GM19328 (cell line): Measurements from ENCODE around the gene COG5.

Source experiments
- ATAC-seq: cut with Tn5 transposase; IDR thresholded peaks from one replicate; pipeline ENCODE4 v1.9.1; 2021; ENCODE audit warnings: mild to moderate bottlenecking, moderate library complexity; ENCODE audit not compliant: unreplicated experiment

COG5 gene

DNA sequence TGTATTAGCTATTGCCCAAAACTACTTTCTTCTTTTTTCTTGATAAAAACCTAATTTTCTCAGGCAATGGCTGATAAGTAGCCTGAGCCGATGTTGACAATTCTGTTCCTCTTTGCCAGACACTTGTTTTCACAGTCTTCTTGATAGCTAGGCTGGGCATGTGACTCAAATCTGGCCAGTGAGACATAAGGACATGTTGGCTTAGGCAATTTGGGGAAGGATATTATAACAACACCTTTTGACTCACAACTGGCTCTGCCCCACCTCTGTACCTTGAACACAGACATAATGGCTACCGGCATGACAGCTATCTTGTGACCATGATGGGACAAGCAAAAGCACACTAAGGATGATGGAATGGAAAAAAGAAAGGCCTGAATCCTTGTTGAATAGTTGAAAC is 166.7 kb downstream of the COG5 start:
- no peak for ATAC-seq

DNA sequence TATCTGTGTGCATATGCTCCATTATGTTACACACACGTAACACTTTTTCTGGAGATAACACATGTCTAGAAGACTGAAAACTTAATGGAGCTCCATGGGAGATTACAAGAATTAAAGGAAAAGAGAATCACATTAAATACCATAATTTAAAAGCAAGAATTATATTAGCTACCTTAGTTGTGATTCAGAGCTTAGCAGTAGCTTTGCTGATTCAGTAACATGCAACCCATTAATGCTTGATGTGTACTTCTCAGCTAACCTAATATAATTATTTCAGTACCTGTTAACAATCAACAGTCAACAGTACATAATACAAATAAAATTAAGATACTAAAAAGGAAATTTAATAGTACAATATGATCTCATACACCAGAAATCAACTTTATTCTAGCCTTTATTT is 167.6 kb downstream of the COG5 start:
- no peak for ATAC-seq

DNA sequence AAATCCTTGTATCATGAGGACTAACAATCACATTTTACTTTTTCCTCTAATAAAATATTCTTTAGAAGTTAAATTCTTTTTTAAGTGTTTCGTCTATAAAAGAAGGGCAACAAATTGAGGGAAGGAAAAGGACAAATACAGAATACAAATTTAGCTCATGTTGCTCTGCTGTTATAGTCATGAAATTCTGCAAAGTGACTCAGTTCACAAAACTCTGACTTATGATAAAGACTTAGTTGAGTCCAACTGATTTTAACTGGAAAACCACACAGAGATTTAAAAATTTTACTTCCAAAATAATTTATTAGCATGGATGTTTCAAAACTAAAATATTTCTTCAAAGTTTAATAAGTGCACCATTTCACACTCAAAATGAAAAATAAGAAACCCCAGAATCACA is 168.9 kb downstream of the COG5 start:
- no peak for ATAC-seq

DNA sequence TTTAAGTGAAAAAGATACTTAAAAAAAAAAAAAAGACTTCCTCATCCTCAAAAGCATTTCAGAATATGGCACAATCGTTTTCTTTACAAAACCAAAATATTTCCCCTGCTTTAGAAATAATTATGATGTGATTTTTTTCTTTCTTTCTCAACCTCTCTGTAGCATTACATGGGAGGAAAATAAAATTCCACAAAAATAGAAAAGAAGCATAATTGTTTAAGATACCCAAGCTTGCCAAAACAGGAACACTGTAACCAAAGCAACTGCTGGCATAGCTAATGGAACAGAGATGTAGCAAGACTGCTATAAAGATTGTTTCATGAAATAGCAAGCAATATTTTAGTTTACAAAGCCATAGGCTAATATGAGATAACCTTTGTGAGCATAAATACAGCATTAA is 169.4 kb downstream of the COG5 start:
- no peak for ATAC-seq

DNA sequence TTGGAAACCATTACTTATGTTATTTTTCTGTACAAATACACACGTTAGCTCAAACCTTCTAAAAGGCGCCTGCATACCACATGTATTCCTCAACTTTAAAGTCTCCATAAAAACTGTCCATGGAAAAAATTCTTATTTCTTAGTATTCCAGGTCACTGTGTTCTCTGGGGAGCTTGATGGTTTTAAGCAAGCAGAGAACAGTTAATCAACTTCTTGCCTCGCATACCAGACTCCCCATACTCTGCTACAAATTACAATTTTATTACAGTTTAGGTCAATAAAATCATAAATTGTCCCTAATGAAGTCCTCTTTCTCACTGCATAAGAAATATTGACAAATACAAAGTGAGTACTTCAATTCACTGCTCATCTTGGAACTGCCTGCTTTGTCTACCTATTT is 170.9 kb downstream of the COG5 start:
- ATAC-seq: no peak

DNA sequence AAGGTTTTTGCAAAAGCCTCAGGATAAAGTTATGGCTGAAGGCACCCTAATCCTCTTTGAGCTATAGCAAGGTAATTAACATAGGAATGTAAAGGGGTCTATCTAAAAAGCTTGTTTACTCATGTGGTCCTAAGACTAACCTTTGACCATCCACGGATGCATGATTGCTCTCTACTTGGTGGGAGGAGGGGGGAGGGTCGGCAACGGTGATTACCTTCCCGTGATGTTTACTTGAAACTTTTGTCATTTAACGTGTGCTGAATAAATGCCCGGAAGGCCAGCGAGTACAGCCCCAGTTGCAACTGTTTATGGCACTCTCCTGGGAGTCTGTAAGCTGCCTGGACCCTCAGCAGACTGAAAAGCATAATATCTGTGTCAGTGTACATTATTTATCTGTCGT is 172.8 kb downstream of the COG5 start:
- no peak for ATAC-seq

DNA sequence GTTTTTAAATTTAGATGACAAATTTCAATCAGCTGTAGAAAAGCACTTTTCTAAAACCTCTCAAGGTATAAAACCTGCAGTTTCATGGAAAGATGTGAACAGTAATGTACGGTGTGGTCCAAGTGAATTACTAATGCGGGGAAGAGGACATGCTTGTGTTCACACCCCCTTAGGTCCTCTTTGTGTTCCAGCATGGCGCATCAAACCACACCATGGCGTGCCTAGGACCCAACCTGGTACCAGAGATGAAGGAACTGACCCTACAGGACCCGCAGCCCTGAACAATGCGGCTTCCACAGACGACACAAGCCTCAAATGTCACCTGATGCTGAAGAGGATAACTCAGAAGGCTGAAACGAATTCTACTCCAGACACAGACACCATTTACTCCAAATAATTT is 175.1 kb downstream of the COG5 start:
- ATAC-seq: no peak

DNA sequence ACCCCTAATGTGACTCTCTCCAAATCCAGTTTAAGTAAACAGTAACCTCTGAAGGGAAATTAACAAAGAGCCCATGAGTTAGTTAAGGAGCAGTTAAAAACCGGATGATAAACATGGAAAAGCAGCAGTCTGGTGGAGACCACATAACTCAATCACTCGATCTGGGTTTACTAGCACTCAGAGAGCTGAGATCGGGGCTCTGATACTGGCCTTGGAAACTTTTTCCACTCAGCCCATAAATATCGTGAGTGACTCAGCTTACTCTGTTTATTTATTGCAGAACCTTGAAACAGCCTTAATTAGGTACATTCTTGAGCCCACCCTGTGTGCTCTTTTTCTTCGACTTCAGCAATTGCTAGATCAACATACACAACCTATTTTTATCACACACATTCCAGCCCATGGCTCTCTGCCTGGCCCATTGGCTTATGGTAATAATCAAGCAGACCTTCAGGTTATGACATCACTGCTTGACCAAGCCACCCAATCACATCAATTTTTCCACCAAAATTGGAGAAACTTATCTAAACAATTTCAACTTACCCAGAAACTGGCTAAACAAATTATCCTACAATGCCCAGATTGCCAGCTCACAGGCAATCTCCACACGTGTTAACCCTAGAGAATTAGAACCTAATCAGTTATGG is 176.0 kb downstream of the COG5 start:
- no peak for ATAC-seq

DNA sequence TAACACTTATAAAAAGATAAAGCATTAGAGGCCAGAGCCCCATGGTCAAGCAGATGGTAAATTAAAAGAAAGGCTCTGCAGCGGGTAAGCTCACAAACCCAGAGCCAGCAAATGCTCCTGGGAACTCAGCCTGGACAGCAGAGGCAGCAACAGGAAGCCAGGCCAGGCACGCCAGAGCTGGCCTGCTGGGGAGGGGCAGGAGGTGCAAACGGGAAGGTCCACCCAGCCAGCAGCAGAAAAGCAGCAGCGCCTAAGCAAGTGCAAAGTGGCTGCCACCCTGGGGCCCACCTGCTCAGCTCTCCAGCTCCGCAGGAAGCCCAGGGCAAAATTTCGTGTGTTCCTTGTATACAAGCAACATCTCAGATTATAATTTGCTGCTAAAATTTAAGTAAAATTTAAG is 176.6 kb downstream of the COG5 start:
- ATAC-seq: no peak

DNA sequence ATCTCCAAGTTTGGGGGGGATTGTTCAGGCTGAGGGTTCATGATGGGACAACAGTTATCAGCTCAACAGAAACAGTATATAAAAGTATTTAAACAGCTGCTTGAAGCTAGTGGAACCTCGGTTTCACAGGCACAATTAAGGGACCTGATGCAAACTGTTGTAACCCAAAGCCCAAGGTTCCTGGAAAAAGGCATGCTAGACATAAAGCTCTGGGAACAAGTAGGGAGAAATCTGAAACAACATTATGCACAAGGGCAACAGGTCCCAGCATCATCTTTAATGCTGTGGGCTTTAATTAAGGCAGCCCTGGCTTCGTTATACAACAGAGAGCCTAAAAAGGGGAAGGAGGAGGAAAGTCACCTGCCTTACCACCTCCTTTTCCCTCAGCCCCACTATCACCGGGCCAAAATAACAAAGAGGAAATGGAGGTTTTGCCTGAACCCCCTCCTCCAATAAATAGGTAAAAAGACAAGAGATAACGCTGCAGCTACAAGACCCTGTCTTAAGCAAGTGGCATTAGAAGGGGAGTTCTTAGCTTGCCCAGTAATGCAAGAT is 177.1 kb downstream of the COG5 start:
- no peak for ATAC-seq

DNA sequence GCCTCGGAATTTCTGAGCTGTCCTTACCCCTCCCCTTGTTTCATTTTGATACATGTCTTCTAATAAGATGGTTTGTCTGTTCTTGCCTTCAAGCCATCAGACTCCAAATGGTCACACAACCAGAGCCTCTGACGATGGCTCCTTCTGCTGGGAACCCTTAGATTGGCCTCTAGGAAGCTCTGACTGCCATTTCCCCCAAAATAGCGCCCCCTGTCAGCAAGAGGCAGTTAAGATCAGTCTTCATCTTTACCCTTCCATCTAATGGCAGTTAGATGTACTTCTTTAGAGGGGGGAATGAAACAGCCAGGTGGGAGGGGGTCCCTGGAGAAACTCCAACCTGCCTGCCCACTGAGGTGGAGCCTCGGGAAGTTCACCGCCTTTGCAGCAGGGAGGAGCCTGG is 179.7 kb downstream of the COG5 start:
- ATAC-seq: no peak

DNA sequence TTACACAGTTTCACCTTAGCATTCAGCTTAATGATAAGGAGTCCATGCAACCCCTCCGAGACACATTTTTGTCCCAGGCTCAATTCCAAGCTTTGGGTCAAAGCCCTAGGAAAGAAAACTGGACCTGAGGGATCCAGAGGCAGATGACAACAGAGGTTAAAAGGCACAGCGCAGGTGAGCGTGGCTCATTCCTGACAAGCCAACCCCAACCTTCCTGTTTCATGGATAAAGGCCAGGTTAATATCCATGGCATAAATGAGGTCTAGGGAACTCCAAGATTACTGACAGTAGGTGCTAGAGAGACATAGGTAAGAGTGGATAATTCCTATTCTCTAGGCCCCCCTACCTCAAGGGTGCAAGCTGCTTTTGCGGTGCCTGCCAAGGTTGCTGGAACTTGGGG is 180.5 kb downstream of the COG5 start:
- no peak for ATAC-seq

DNA sequence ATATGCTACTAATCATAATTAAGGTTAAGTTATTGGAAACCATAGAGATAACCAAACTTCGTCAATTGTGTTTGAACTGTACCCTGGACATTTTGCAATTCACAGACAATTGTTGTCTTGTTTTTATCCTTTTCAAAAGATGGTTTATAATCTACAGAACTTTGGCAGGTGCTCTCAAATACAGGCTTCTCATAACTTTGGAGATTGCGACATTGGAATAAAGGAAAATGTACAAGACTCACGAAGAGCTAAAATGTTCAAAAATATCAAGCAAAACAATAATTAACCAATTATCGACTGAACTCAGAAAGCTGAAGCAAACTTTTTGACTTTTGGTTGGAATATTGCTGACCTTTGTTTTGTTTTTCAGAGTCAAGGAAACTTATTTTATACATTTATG is 182.3 kb downstream of the COG5 start:
- ATAC-seq: no peak

DNA sequence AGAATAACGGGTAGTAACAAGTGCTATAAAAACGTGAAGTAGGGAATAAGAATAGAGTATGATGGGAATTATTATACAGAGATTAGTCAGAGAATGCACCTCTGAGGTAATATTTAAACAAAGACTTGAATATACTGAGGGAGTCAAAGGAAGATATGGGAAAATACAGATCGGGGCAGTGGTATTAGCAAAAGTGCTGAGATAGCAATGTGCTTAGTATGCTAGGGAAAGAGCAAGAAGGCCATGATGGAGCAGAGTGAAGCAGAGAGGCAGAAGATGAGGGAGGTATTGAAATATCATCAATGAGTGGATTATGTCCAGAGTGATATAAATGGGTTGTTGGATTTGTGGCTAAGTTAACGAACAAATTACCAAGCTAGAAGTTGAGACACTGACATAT is 190.4 kb downstream of the COG5 start:
- ATAC-seq: no peak

DNA sequence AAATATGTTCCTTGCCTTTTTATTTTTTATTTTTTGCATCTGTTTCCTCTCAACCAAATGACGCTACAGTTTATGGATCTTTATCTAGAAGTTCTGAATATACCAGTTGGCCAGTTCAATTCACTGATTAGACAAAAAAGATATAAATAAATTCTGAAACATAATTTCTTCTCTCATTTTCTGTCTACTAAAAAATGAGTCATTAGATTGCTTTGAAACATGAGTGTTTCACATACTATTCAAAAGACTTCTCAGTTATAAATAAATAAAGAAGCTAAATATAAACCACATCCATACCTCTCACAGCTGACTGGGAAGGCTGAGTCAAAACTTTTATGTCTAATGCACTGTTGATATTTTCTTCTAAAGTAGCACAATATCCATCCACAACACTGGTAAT is 191.4 kb downstream of the COG5 start:
- ATAC-seq: no peak

DNA sequence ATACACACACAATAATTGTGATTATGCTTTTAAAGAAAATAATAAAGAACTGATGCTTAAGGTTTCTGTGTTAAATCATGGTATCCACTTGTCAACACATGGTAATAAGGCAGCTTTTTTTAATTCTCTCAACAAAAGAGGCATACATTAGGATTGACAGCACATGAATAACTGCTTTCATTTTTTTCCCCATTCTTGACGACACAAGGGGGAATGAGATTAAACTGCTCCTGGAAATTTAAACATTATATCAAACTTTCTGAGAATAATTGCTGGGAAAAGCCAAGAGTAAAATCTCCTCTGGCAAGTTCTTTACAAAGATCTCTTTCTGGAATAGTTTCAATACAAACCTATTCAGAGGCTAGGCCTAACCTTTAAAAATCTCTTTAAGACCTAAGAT is 192.9 kb downstream of the COG5 start:
- ATAC-seq: no peak

DNA sequence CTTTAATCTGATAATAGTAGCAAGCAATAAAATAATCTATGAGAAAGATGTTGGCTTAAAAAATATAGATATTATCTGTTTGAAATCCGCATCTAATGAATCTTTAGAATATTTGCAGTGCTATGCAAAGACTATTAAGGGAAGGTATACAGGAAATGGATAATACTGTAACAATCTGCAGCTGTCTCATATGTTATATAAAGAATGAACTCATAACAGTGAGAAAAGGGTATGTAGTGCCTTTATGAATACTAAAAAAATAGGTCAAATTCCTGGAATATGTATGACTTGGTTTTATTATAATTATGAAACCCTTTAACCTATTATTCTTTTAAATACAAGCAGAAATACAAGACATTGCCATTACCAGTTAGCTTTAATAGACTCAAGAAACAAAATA is 198.9 kb downstream of the COG5 start:
- no peak for ATAC-seq

DNA sequence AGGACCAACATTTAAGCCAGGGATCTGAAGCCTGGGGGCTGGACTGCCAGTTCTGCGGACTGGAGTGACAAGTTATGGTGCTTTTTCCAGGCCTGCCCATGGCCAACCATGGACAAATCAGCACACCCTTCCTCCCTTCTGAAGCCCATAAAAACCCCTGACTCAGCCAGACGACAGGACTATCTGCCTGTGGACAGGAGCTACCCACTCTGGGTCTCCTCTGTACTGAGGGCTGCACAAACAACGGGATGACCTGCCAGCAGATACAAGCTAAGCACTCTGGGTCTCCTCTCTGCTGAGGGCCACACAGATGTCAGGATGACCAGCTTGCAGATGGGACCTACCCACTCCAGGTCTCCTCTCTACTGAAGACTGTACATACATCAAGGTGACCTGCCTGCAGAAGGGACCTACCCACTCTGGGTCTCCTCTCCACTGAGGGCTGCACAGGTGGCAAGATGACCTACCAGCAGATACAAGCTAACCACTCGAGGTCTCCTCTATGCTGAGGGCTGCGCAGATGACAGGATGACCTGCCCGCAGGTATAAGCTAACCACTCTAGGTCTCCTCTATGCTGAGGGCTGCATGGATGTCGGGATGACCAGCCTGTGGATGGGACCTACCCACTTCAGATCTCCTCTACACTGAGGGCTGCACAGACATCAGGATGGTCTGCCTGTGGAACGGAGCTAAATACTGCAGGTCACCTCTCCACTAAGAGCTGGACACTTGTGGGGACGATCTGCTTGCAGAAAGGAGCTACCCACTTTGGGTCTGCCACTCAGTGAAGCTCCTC is 204.0 kb downstream of the COG5 start:
- ATAC-seq: no peak

DNA sequence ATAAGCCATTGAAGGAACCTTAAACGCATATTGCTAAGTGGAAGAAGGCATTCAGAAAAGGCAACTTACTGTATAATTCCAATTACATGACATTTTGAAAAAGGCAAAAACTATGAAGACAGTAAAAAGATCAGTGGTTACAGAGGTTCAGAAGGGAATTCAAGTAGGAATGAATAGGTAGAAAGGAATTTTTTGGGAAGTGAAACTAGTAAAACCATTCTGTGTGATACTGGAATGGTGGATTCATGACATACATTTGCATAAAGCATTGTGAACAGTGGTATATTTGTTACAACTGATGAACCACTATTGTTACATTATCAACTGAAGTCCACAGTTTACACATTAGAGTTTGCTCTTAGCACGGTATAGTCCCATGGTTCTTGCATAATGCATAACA is 208.1 kb downstream of the COG5 start:
- no peak for ATAC-seq

DNA sequence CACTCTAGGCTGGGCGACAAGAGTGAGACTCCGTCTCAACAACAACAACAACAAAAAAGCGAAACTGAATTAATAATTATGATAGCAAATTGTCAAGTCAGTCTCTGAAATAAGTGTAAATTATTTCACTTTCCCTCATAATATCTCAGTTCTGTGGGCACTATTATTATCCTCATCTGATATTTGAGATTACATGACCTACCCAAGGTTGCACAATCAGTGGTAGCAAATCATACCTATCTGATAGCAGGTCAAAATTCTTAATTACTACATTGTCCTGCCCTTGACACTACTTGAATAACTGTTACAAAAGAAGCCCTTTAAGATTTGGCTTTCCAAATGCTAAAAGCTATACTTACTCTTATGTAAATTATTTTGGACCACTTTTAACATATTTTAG is 209.1 kb downstream of the COG5 start:
- no peak for ATAC-seq

DNA sequence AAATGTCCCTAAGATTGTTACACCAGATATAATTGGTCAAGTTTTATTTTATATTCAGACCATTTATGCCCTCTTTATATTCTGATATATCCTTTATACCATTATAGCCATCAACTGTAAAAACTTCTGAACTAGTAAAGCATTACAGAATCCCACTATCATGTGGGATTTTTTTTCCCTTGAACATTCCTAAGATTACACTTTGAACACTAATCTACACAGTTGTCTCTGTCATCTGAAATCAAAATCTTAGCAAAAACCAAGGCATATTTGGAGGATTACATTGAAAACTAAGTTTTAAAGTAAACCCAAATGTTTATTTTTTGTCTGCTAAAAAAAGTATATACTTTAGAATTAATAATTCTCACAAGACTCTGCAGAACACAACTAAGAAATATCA is 210.0 kb downstream of the COG5 start:
- no peak for ATAC-seq

DNA sequence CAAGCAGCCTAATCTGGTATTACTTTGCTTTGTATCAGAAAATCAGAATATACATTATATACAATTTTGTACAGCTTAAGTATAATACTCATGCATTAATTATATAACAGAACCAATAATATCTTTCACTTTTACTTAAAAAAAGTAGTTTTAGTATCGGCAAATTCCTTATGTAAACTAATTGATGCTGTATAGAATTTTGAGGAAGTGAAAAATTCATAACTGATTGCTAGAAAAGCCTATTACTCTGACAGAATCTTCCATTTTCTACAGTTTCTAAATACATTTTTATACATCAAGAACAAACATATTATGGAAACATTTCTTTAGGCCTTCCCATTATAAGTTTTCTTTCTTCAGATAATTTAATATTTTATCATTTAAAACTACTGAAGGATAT is 217.8 kb downstream of the COG5 start:
- ATAC-seq: no peak

DNA sequence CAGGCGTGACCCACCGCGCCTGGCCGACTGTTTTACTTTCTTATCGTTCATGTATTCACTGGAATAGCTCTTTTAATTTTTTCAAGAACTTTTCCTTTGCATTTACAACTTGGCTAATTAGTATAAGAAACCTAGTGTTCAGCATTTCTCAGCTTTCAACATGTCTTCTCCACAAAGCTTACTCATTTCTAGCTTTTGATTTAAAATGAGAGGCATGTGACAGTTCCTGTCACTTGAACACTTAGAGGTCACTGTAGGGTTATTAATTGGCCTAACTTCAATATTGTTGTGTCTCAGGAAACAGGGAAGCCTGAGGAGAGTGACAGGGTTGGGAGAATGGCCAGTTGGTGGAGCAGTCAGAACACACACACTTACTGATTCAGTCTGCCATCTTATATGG is 218.9 kb downstream of the COG5 start:
- ATAC-seq: no peak
